Effector memory CD8-positive, alpha-beta T cell (primary cell): Measurements from ENCODE around the gene LCN9.
"Not testable (repeated sequence)": the region's sequence is repeated elsewhere in the genome, so short reads cannot be mapped to it uniquely, and the experiment has no call there.

Experiments used
- ATAC-seq: fragments of 150-1000 bp; cut with Tn5 transposase; replicated peaks from 2 replicates; pipeline ENCODE4 v1.10.0; 2021; ENCODE audit warnings: mild to moderate bottlenecking, moderate library complexity
- DNase-seq, 3 experiments: peaks; one replicate each; pipeline ENCODE4 v3.0.0; 2021
- H3K27ac Mint-ChIP-seq, 2 donors: one replicate each; pipeline ENCODE4 v1.8.0; 2022; ENCODE audit warnings: mild to moderate bottlenecking in 2 of 2, mixed read lengths in 2 of 2, moderate library complexity in 2 of 2
- H3K27me3 Mint-ChIP-seq, 2 donors: one replicate each; pipeline ENCODE4 v1.8.0; 2022; ENCODE audit warnings: mixed read lengths in 2 of 2
- H3K36me3 Mint-ChIP-seq: one replicate; pipeline ENCODE4 v1.8.0; 2022; ENCODE audit warnings: mild to moderate bottlenecking, moderate library complexity, mixed read lengths; ENCODE audit not compliant: insufficient read depth
- H3K4me1 Mint-ChIP-seq, 2 donors: one replicate each; pipeline ENCODE4 v1.8.0; 2022; ENCODE audit warnings: low read depth in 2 of 2, mixed read lengths in 2 of 2
- H3K4me3 Mint-ChIP-seq, 2 donors: one replicate each; pipeline ENCODE4 v1.8.0; 2022; ENCODE audit warnings: mild to moderate bottlenecking in 2 of 2, mixed read lengths in 2 of 2, moderate library complexity in 2 of 2
- H3K9me3 Mint-ChIP-seq, 2 donors: one replicate each; pipeline ENCODE4 v1.8.0; 2022; ENCODE audit warnings: mixed read lengths in 2 of 2

The LCN9 gene

GRCh38 chr9:135659252-135659651, 3.9 kb upstream of the LCN9 start:
- Mint-ChIP-seq H3K9me3 (no peaks in the 10 kb centered on the region), H3K4me3 (no peak overlapping the region), H3K4me1 (no peaks in the 10 kb centered on the region), H3K36me3 (no peaks in the 10 kb centered on the region), H3K27ac (no peak overlapping the region), H3K27me3 (peaks cover 22 to 41% of the 10 kb centered on the region in 2 donors)
- ATAC-seq: no peak
- no peak for DNase-seq

- DNase-seq: no peak
- no peak overlapping the region for H3K4me3 Mint-ChIP-seq
- no peak overlapping the region for H3K27ac Mint-ChIP-seq
- no peaks in the 10 kb centered on the region for H3K4me1 Mint-ChIP-seq
- H3K36me3 Mint-ChIP-seq: no peaks in the 10 kb centered on the region
- H3K27me3 Mint-ChIP-seq: peaks cover 21 to 32% of the 10 kb centered on the region in 2 donors
- H3K9me3 Mint-ChIP-seq: no peaks in the 10 kb centered on the region
- no peak for ATAC-seq
Measured at GRCh38 chr9:135660407-135660806, 2.7 kb upstream of the LCN9 start.

- no peak for DNase-seq
- Mint-ChIP-seq H3K9me3 (no peaks in the 10 kb centered on the region), H3K4me3 (no peak overlapping the region), H3K27ac (no peak overlapping the region), H3K36me3 (no peaks in the 10 kb centered on the region), H3K4me1 (no peaks in the 10 kb centered on the region), H3K27me3 (peaks cover 13 to 32% of the 10 kb centered on the region in 2 donors)
- no peak for ATAC-seq
Measured at GRCh38 chr9:135661816-135662560, 1.1 kb upstream of the LCN9 start.

GRCh38 chr9:135663451-135663770, 302 bp downstream of the LCN9 start:
- Mint-ChIP-seq H3K9me3 (no peaks in the 10 kb centered on the region), H3K4me3 (no peak overlapping the region), H3K36me3 (no peaks in the 10 kb centered on the region), H3K4me1 (no peaks in the 10 kb centered on the region), H3K27ac (no peak overlapping the region), H3K27me3 (peaks cover 13 to 22% of the 10 kb centered on the region in 2 donors)
- no peak for DNase-seq
- no peak for ATAC-seq

- no peak for DNase-seq
- Mint-ChIP-seq H3K4me3 (no peak overlapping the region), H3K27me3 (peaks cover 13 to 26% of the 10 kb centered on the region in 2 donors), H3K4me1 (no peaks in the 10 kb centered on the region), H3K27ac (no peak overlapping the region), H3K9me3 (no peaks in the 10 kb centered on the region), H3K36me3 (no peaks in the 10 kb centered on the region)
- no peak for ATAC-seq
Measured at GRCh38 chr9:135663857-135664256, 748 bp downstream of the LCN9 start.

GRCh38 chr9:135664266-135664665, 1.2 kb downstream of the LCN9 start:
- H3K27ac Mint-ChIP-seq: no peak overlapping the region
- H3K9me3 Mint-ChIP-seq: no peaks in the 10 kb centered on the region
- peaks cover 13 to 31% of the 10 kb centered on the region in 2 donors for H3K27me3 Mint-ChIP-seq
- ATAC-seq: no peak
- DNase-seq: no peak
- no peak overlapping the region for H3K4me3 Mint-ChIP-seq
- no peaks in the 10 kb centered on the region for H3K4me1 Mint-ChIP-seq
- H3K36me3 Mint-ChIP-seq: no peaks in the 10 kb centered on the region

- ATAC-seq: no peak
- no peaks in the 10 kb centered on the region for H3K9me3 Mint-ChIP-seq
- no peak overlapping the region for H3K27ac Mint-ChIP-seq
Measured at GRCh38 chr9:135664801-135665794, 2.0 kb downstream of the LCN9 start.

GRCh38 chr9:135665795-135666189, 2.7 kb downstream of the LCN9 start:
- no peaks in the 10 kb centered on the region for H3K9me3 Mint-ChIP-seq
- H3K36me3 Mint-ChIP-seq: no peaks in the 10 kb centered on the region
- no peak overlapping the region for H3K4me3 Mint-ChIP-seq
- no peaks in the 10 kb centered on the region for H3K4me1 Mint-ChIP-seq
- peaks cover 13 to 31% of the 10 kb centered on the region in 2 donors for H3K27me3 Mint-ChIP-seq
- DNase-seq (no peak), ATAC-seq (no peak)
- H3K27ac Mint-ChIP-seq: no peak overlapping the region

More at GRCh38 chr9:135664801-135665794, 2.0 kb downstream of the LCN9 start:
- Mint-ChIP-seq H3K36me3 (no peaks in the 10 kb centered on the region), H3K4me3 (no peak overlapping the region), H3K4me1 (no peaks in the 10 kb centered on the region), H3K27me3 (peaks cover 13 to 31% of the 10 kb centered on the region in 2 donors)
- DNase-seq: no peak

- H3K27me3 Mint-ChIP-seq: peaks cover 13 to 30% of the 10 kb centered on the region in 2 donors
- H3K4me3 Mint-ChIP-seq: no peak overlapping the region
- ATAC-seq: no peak
- DNase-seq: no peak
- no peaks in the 10 kb centered on the region for H3K36me3 Mint-ChIP-seq
- no peak overlapping the region for H3K27ac Mint-ChIP-seq
- H3K4me1 Mint-ChIP-seq: no peaks in the 10 kb centered on the region
- H3K9me3 Mint-ChIP-seq: no peaks in the 10 kb centered on the region
Measured at GRCh38 chr9:135666534-135667462, 3.7 kb downstream of the LCN9 start.

GRCh38 chr9:135667463-135668001, 4.4 kb downstream of the LCN9 start:
- H3K27ac Mint-ChIP-seq: no peak overlapping the region
- peaks cover 13 to 33% of the 10 kb centered on the region in 2 donors for H3K27me3 Mint-ChIP-seq
- DNase-seq (no peak), ATAC-seq (no peak)
- H3K4me3 Mint-ChIP-seq: no peak overlapping the region
- no peaks in the 10 kb centered on the region for H3K36me3 Mint-ChIP-seq
- H3K4me1 Mint-ChIP-seq: no peaks in the 10 kb centered on the region
- no peaks in the 10 kb centered on the region for H3K9me3 Mint-ChIP-seq

GRCh38 chr9:135669018-135669417, 5.9 kb downstream of the LCN9 start:
- H3K4me1 Mint-ChIP-seq, ATAC-seq, DNase-seq, H3K4me3 Mint-ChIP-seq, H3K27ac Mint-ChIP-seq, H3K36me3 Mint-ChIP-seq, H3K9me3 Mint-ChIP-seq: not testable (repeated sequence)
- peaks cover 10 to 33% of the 10 kb centered on the region in 2 donors for H3K27me3 Mint-ChIP-seq

- Mint-ChIP-seq H3K4me1 (no peaks in the 10 kb centered on the region), H3K4me3 (no peak overlapping the region), H3K36me3 (peaks cover 4% of the 10 kb centered on the region), H3K27ac (no peak overlapping the region), H3K27me3 (peaks cover 6 to 33% of the 10 kb centered on the region in 2 donors), H3K9me3 (no peaks in the 10 kb centered on the region)
- DNase-seq: no peak
- ATAC-seq: no peak
Measured at GRCh38 chr9:135669616-135670285, 6.6 kb downstream of the LCN9 start.
